GM19240 (cell line): ENCODE results near the gene OR13H1.
"Not testable (repeated sequence)": the region's sequence is repeated elsewhere in the genome, so short reads cannot be mapped to it uniquely, and the experiment has no call there.

ENCODE experiments used
- DNase-seq: peaks from one replicate; pipeline ENCODE4 v3.0.0; 2011; ENCODE audit warnings: low spot score; ENCODE audit not compliant: insufficient read length

Gene OR13H1

DNA sequence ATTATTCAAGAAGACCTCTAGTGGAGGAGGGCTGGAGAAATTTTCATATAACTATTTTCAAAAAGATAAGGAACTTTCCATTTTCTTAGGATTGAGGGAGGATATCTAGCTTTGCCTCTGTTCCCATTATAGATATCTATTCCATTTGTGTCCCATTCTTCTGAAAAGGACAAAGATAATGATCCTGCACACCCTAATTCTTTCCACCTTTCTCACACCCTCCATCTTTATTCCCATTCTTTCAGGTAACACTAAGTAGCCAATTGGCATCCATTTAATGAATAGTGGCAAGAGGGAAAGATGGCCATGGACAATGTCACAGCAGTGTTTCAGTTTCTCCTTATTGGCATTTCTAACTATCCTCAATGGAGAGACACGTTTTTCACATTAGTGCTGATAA lies at the start of gene OR13H1:
Gene OR13H1 (plus strand): TSS at position 301 of the 400 bp plus-strand sequence. CDS start 0 bp downstream, at position 301.
- no peak for DNase-seq

DNA sequence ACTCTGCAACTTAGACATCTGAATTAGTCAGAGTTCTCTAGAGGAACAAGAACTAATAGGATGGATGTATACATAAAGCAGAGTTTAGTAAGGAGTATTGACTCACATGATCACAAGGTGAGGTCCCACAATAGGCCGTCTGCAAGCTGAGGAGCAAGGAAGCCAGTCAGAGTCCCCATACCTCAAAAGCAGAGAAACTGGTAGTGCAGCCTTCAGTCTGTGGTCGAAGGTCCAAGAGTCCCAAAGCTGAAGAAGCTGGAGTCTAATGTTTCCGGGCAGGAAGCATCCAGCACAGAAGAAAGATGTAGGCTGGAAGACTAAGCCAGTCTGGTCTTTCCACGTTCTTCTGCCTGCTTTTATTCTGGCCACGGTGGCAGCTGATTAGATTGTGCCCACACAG lies 42.3 kb upstream of the OR13H1 start:
- DNase-seq: not testable (repeated sequence)

GRCh38 chrX:131513159-131513914 lies 30.5 kb upstream of the OR13H1 start:
- DNase-seq: no peak

- no peak for DNase-seq
Observed at GRCh38 chrX:131521824-131522223, 22.1 kb upstream of the OR13H1 start.

GRCh38 chrX:131544218-131544617 lies 344 bp downstream of the OR13H1 start:
- no peak for DNase-seq

- no peak for DNase-seq
Observed at GRCh38 chrX:131549011-131549410, 5.1 kb downstream of the OR13H1 start.

GRCh38 chrX:131552453-131552852 lies 8.6 kb downstream of the OR13H1 start:
- not testable (repeated sequence) for DNase-seq

- DNase-seq: no peak
Observed at GRCh38 chrX:131558562-131558961, 14.7 kb downstream of the OR13H1 start.

DNA sequence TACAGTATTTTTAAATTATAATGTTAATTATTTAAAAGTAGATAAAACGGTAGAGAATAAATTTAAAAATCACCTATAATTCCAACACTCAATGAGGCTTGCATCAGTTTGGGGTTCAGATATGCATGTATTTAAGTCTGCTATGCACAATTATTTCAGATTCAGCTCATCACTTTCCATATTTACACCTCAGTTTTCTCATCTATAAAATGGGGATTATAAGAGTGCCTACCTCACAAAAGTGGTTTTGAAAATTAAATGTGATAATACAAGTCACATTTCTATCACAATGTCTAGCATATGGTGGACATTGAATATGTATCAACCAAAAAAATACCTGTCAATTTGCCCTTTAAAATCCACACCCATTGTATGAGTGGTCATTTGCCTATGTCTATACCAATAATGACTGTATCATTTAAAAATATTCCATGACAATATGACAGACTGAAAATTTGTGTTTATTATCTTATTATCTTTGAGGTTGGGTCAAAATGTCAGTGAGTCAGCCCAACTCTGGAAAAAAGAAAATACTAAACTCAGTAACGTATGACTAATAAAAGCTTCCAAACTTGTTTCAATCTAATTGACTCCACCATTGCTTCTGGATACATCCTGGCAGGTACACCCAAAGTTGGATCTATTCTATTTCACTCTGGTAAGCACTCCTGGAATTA lies 20.8 kb downstream of the OR13H1 start:
- no peak for DNase-seq

DNA sequence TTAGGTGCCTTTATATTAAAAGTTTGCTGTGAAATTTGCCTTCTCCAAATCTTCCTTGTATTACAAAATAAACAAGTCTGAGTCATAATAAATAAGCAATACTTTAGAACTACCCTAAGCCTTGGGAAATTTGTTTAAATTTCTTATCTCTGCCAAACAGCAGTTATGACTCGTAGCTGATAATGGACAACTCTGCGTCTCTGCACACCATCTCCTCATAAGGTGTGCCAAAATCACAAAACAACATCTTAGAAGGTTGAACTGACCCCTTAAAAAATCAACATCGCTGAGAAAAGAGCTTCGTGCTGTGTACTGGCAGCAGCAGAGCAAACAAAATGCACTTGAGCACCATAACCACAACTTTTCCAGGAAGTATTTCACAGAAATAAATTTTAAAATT lies 22.0 kb downstream of the OR13H1 start:
- no peak for DNase-seq

- DNase-seq: no peak
Observed at GRCh38 chrX:131571348-131571747, 27.5 kb downstream of the OR13H1 start.

- DNase-seq: no peak
Observed at GRCh38 chrX:131572372-131573014, 28.6 kb downstream of the OR13H1 start.

DNA sequence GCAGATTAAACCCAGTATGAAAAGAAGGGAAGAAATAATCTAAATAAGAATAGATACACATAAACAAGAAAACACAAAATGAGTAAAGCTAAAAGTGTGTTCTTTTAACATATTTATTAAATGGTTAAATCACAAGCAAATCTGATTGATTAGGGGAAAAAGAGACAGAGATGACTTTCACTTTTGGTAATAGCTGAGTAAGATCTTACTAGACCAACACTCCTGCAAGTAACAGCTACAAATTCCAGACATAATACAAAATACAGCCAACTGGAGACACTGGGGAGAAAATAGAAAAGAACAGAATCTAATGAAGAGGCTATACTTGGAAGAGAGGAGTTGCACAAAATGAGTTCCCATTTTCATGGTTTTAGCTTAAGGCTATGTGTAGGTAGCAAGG lies 33.5 kb downstream of the OR13H1 start:
- no peak for DNase-seq

GRCh38 chrX:131577999-131578734 lies 34.3 kb downstream of the OR13H1 start:
- no peak for DNase-seq

DNA sequence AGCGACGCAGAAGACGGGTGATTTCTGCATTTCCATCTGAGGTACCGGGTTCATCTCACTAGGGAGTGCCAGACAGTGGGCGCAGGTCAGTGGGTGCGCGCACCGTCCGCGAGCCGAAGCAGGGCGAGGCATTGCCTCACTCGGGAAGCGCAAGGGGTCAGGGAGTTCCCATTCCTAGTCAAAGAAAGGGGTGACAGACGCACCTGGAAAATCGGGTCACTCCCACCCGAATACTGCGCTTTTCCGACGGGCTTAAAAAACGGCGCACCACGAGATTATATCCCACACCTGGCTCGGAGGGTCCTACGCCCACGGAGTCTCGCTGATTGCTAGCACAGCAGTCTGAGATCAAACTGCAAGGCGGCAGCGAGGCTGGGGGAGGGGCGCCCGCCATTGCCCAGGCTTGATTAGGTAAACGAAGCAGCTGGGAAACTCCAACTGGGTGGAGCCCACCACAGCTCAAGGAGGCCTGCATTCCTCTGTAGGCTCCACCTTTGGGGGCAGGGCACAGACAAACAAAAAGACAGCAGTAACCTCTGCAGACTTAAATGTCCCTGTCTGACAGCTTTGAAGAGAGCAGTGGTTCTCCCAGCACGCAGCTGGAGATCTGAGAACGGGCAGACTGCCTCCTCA lies 35.0 kb downstream of the OR13H1 start:
- DNase-seq: not testable (repeated sequence)

GRCh38 chrX:131588995-131589394 lies 45.1 kb downstream of the OR13H1 start:
- no peak for DNase-seq
